GM21515 (cell line): ENCODE measurements around the gene PLEKHJ1.

Experiments used
- ATAC-seq: cut with Tn5 transposase; IDR thresholded peaks from one replicate; pipeline ENCODE4 v1.9.1; 2021; ENCODE audit not compliant: unreplicated experiment

The PLEKHJ1 gene

GRCh38 chr19:2270157-2270422, 34.0 kb upstream of the PLEKHJ1 start:
- no peak for ATAC-seq

GRCh38 chr19:2269244-2270156, 33.4 kb upstream of the PLEKHJ1 start:
- ATAC-seq: peak; percentile 56

- no peak for ATAC-seq
Measured at GRCh38 chr19:2268861-2269243, 32.7 kb upstream of the PLEKHJ1 start.

- ATAC-seq: no peak
Measured at GRCh38 chr19:2268480-2268830, 32.3 kb upstream of the PLEKHJ1 start.

- no peak for ATAC-seq
Measured at GRCh38 chr19:2266183-2266993, 30.3 kb upstream of the PLEKHJ1 start.

GRCh38 chr19:2261438-2262172, 25.5 kb upstream of the PLEKHJ1 start:
- no peak for ATAC-seq

- ATAC-seq: no peak
Measured at GRCh38 chr19:2260341-2260805, 24.2 kb upstream of the PLEKHJ1 start.

GRCh38 chr19:2259336-2259735, 23.2 kb upstream of the PLEKHJ1 start:
- ATAC-seq: no peak

GRCh38 chr19:2255982-2256685, 20.0 kb upstream of the PLEKHJ1 start, which contains the start of gene JSRP1:
JSRP1 (minus strand) TSS chr19:2256417; CDS start chr19:2255314, 1,103 bp downstream.
- no peak for ATAC-seq

- no peak for ATAC-seq
Measured at GRCh38 chr19:2255112-2255845, 19.1 kb upstream of the PLEKHJ1 start.

- no peak for ATAC-seq
Measured at GRCh38 chr19:2254064-2254872, 18.1 kb upstream of the PLEKHJ1 start.

GRCh38 chr19:2253106-2254063, 17.3 kb upstream of the PLEKHJ1 start:
- no peak for ATAC-seq

GRCh38 chr19:2252797-2253105, 16.6 kb upstream of the PLEKHJ1 start:
- ATAC-seq: no peak

- ATAC-seq: no peak
Measured at GRCh38 chr19:2252055-2252796, 16.1 kb upstream of the PLEKHJ1 start.

- ATAC-seq: no peak
Measured at GRCh38 chr19:2251106-2252054, 15.3 kb upstream of the PLEKHJ1 start.

- ATAC-seq: no peak
Measured at GRCh38 chr19:2250766-2251105, 14.6 kb upstream of the PLEKHJ1 start.
